HepG2 (cell line): ENCODE results near the gene ARHGEF12.

Experiments
- GATAD2A ChIP-seq: IDR thresholded peaks from 2 replicates; pipeline ENCODE4 v1.6.1; 2016
- ZNF225 ChIP-seq: sonication (generic); formaldehyde crosslinking; IDR thresholded peaks from 2 replicates; pipeline ENCODE4 v1.4.0; 2020; ENCODE audit warnings: mild to moderate bottlenecking, missing genetic modification reagents
- ZNF331 ChIP-seq: sonication (generic); formaldehyde crosslinking; IDR thresholded peaks from 2 replicates; pipeline ENCODE4 v1.4.0; 2020; ENCODE audit warnings: missing genetic modification reagents
- TF ChIP-seq, protein P1 (sequence below): sonication (generic); formaldehyde crosslinking; IDR thresholded peaks from 2 replicates; pipeline ENCODE4 v1.8.0; 2022; ENCODE audit warnings: missing genetic modification reagents, mild to moderate bottlenecking, borderline replicate concordance
- TF ChIP-seq, protein P2 (sequence below): sonication (generic); formaldehyde crosslinking; IDR thresholded peaks from 2 replicates; pipeline ENCODE4 v1.5.0; 2020; ENCODE audit warnings: mild to moderate bottlenecking, missing genetic modification reagents, moderate library complexity
- TF ChIP-seq, protein P3 (sequence below): sonication (generic); formaldehyde crosslinking; IDR thresholded peaks from 2 replicates; pipeline ENCODE4 v1.4.0; 2020; ENCODE audit warnings: low read depth, mild to moderate bottlenecking, missing genetic modification reagents

DNA sequence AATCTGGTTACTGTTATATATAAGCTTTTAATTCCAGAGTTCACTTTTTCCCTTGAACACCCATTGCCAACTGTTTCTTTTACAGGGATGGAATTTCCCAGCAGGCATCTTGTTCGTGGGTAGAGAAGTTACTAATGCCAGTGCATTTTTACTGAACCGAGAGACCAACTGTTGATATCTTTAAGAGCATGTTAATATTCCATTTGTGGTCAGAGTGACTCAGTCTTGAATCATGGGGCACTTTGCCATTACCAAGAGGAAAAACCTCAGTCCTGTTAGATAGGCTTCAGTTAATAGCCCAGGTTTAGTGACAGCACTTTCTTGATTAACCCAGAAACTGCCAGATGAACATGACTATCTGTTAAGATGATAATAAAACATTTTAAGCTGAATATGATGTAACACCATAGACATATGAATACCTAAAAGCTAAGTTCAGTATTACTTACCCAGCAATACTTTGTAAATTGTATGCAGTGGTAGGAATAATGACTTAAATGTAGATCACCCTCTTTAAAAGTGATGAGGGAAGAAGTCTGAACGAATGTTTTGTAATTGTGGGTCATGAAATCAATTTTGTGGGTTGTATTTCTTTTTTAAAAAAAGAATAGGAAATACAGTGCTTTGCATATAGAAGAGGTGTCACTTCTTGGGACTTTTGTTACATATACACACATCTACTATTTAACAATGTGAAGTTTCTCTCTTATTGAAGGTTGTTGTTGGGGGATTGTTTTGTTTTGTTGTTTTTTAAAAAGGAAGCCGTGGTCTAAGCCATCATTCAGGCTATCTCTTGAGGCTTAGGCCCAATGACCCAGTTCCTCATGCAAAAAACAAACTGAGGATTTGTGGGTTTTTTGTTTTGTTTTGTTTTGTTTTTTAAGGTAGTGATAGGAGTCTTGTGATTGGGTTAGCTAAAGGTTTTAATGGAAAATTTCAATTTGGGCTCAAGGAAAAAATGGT, 96.1 kb downstream of the ARHGEF12 start:
- TF ChIP-seq GATAD2A (CRISPR knock-in tag) (no peak), ZNF225 (CRISPR knock-in tag) (no peak), ZNF331 (CRISPR knock-in tag) (no peak)
- TF ChIP-seq, protein P1, sequence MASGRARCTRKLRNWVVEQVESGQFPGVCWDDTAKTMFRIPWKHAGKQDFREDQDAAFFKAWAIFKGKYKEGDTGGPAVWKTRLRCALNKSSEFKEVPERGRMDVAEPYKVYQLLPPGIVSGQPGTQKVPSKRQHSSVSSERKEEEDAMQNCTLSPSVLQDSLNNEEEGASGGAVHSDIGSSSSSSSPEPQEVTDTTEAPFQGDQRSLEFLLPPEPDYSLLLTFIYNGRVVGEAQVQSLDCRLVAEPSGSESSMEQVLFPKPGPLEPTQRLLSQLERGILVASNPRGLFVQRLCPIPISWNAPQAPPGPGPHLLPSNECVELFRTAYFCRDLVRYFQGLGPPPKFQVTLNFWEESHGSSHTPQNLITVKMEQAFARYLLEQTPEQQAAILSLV, result no peak
- TF ChIP-seq, protein P2, sequence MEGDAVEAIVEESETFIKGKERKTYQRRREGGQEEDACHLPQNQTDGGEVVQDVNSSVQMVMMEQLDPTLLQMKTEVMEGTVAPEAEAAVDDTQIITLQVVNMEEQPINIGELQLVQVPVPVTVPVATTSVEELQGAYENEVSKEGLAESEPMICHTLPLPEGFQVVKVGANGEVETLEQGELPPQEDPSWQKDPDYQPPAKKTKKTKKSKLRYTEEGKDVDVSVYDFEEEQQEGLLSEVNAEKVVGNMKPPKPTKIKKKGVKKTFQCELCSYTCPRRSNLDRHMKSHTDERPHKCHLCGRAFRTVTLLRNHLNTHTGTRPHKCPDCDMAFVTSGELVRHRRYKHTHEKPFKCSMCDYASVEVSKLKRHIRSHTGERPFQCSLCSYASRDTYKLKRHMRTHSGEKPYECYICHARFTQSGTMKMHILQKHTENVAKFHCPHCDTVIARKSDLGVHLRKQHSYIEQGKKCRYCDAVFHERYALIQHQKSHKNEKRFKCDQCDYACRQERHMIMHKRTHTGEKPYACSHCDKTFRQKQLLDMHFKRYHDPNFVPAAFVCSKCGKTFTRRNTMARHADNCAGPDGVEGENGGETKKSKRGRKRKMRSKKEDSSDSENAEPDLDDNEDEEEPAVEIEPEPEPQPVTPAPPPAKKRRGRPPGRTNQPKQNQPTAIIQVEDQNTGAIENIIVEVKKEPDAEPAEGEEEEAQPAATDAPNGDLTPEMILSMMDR (CRISPR knock-in tag), result no peak
- TF ChIP-seq, protein P3, sequence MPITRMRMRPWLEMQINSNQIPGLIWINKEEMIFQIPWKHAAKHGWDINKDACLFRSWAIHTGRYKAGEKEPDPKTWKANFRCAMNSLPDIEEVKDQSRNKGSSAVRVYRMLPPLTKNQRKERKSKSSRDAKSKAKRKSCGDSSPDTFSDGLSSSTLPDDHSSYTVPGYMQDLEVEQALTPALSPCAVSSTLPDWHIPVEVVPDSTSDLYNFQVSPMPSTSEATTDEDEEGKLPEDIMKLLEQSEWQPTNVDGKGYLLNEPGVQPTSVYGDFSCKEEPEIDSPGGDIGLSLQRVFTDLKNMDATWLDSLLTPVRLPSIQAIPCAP (CRISPR knock-in tag), result no peak
